HCT116 (cell line): Measurements from ENCODE around the gene ZNF534.
"Not testable (repeated sequence)": the region's sequence is repeated elsewhere in the genome, so short reads cannot be mapped to it uniquely, and the experiment has no call there.

ENCODE experiments used
- CTCF ChIP-seq, 3 experiments: fragments of 200-600 bp in 1 of 3; sonication (generic) in 1 of 3; IDR thresholded peaks in 2 of 3; conservative IDR thresholded peaks in 1 of 3; 2 replicates each; pipeline ENCODE4 v1.5.1; 2012 to 2017; ENCODE audit warnings: low read depth in 2 of 3, low read length in 2 of 3, antibody characterized with exemption in 1 of 3, borderline replicate concordance in 1 of 3, control low read depth in 1 of 3, mild to moderate bottlenecking in 1 of 3, mixed read lengths in 1 of 3, mixed run types in 1 of 3, moderate library complexity in 1 of 3; ENCODE audit not compliant: insufficient read depth in 1 of 3
- EGR1 ChIP-seq: IDR thresholded peaks from 2 replicates; pipeline ENCODE4 v1.6.1; 2012; ENCODE audit warnings: low read depth
- EZH2 ChIP-seq: fragments of 200-600 bp; sonication (generic); IDR thresholded peaks from 2 replicates; pipeline ENCODE4 v1.6.1; 2017; ENCODE audit warnings: antibody characterized with exemption, mixed run types
- MAX ChIP-seq: IDR thresholded peaks from 2 replicates; pipeline ENCODE4 v1.6.1; 2012
- POLR2AphosphoS5 ChIP-seq: IDR thresholded peaks from 2 replicates; pipeline ENCODE4 v1.6.1; 2011; ENCODE audit warnings: mild to moderate bottlenecking, low read depth, low read length, moderate library complexity
- REST ChIP-seq: IDR thresholded peaks from 2 replicates; pipeline ENCODE4 v1.6.1; 2012; ENCODE audit warnings: low read depth
- SP1 ChIP-seq: IDR thresholded peaks from 2 replicates; pipeline ENCODE4 v1.6.1; 2012; ENCODE audit warnings: low read depth

GRCh38 chr19:52500474-52500873, 71.5 kb downstream of the ZNF534 start:
- not testable (repeated sequence) for TF ChIP-seq EZH2; SP1; POLR2AphosphoS5; CTCF (IDR thresholded peaks at IDR 0.05 in 2 of 3, conservative IDR thresholded peaks at IDR 0.05 in 1 of 3; ENCODE audit: borderline replicate concordance in 1 of 3, insufficient read depth in 1 of 3, low read depth in 2 of 3, low read length in 2 of 3); REST; MAX; EGR1
